Medulla oblongata (tissue), 1 donor: Measurements from ENCODE around the gene OPA1.
A peak's percentile ranks its signal among the peaks of the same experiment; 100 is the strongest.
"Not testable (repeated sequence)": the region's sequence is repeated elsewhere in the genome, so short reads cannot be mapped to it uniquely, and the experiment has no call there.

Source experiments
- DNase-seq: peaks from one replicate; pipeline ENCODE4 v3.0.0-alpha.2; 2015; ENCODE audit errors: extremely low spot score

OPA1 gene

GRCh38 chr3:193589129-193589528, 3.9 kb upstream of the OPA1 start:
- DNase-seq, result no peak

- DNase-seq, result no peak
Measured at GRCh38 chr3:193589616-193590015, 3.4 kb upstream of the OPA1 start.

- no peak for DNase-seq
Measured at GRCh38 chr3:193590088-193590856, 2.7 kb upstream of the OPA1 start.

GRCh38 chr3:193593668-193594030, 641 bp downstream of the OPA1 start:
- no peak for DNase-seq

GRCh38 chr3:193594946-193595689, 2.1 kb downstream of the OPA1 start:
- no peak for DNase-seq

GRCh38 chr3:193595939-193596487, 3.0 kb downstream of the OPA1 start:
- DNase-seq, result no peak

GRCh38 chr3:193598202-193598601, 5.2 kb downstream of the OPA1 start:
- DNase-seq, result no peak

GRCh38 chr3:193599393-193599792, 6.4 kb downstream of the OPA1 start:
- no peak for DNase-seq

GRCh38 chr3:193605876-193606275, 12.9 kb downstream of the OPA1 start:
- peak; percentile 71 for DNase-seq

GRCh38 chr3:193606892-193607291, 13.9 kb downstream of the OPA1 start:
- DNase-seq, result not testable (repeated sequence)

GRCh38 chr3:193610516-193610915, 17.5 kb downstream of the OPA1 start:
- DNase-seq, result not testable (repeated sequence)

- DNase-seq, result no peak
Measured at GRCh38 chr3:193614430-193614829, 21.4 kb downstream of the OPA1 start.

GRCh38 chr3:193617628-193618027, 24.6 kb downstream of the OPA1 start:
- DNase-seq, result no peak

GRCh38 chr3:193620057-193620456, 27.0 kb downstream of the OPA1 start:
- no peak for DNase-seq

GRCh38 chr3:193620650-193621049, 27.6 kb downstream of the OPA1 start:
- peak; percentile 14 for DNase-seq

- peak; percentile 25 for DNase-seq
Measured at GRCh38 chr3:193621127-193621526, 28.1 kb downstream of the OPA1 start.

GRCh38 chr3:193630005-193630404, 37.0 kb downstream of the OPA1 start:
- no peak for DNase-seq

GRCh38 chr3:193637831-193638230, 44.8 kb downstream of the OPA1 start:
- DNase-seq, result no peak

GRCh38 chr3:193638833-193639232, 45.8 kb downstream of the OPA1 start:
- DNase-seq, result no peak

- no peak for DNase-seq
Measured at GRCh38 chr3:193640165-193640715, 47.2 kb downstream of the OPA1 start.

GRCh38 chr3:193640728-193641439, 47.9 kb downstream of the OPA1 start:
- DNase-seq, result no peak

- DNase-seq, result no peak
Measured at GRCh38 chr3:193641440-193641775, 48.4 kb downstream of the OPA1 start.
